Smooth muscle cell of bladder (primary cell): Measurements from ENCODE around the gene GSTO2. TPM values are rescaled to one million over a fixed set of nuclear protein-coding genes. Genes with fewer than 3 reads are reported as not detected.

Experiments
- total RNA-seq: library from RNA; depleted of rRNA; stranded (reverse); fragments of >200 nt; gene quantifications from 2 replicates; pipeline ENCODE4 v1.2.3, GENCODE V29; 2014

GSTO2 gene
- total RNA-seq = 2.0 and 3.3 TPM in 2 replicates

DNA sequence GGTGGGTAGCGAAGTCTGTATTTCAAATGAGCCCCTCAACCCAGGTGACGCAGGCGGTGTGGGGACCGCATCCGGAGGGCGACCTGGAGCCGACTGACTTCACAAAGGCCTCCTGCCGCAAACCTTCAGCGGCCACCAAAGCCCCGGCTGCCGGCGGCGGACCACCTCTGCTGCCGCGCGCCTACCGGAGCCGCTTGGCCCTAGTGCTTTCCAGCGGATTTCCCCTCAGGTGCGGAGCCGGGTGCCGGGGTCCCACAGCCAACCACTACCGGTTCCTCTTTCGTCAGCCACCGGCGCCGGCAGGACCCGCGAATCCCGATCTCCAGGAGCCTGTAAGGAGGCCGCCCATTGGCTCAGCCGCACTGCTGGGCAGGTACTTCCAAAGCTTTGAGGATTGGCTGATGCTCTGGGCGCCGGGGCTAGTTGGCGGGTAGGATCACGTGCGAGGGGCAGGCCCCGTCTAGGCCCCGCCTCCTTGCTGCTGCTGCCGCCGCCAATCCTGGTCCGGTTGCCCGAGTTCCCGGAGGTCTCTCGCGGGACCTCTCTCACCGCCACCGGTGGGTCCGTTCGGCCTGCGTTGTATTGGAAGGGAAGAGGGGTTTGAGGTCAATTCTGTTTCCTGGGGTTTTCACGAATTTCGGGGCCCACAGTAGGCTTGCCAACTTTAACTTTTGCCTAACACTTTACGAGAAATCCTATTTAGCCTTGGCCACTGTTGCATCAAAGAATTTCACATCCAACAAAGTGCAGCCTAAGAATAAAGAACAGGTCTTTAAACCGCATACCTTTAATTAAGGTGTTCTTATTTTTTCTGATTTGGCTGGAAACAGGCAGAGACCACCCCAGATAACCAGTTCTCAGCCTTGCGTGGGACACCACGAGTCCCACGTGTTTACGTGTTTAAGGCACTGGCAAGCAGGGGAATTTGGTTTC is at the start of gene GSTO2:
Gene GSTO2, plus strand, starts transcription at position 472 of the 933 bp plus-strand sequence. CDS start 5,732 bp downstream, outside the sequence.

GRCh38 chr10:104231784-104232612 is 37.0 kb upstream of the GSTO2 start, which contains the start of gene CFAP43:
Gene CFAP43 (minus strand): TSS chr10:104232364. CDS start chr10:104232246, 118 bp downstream.

DNA sequence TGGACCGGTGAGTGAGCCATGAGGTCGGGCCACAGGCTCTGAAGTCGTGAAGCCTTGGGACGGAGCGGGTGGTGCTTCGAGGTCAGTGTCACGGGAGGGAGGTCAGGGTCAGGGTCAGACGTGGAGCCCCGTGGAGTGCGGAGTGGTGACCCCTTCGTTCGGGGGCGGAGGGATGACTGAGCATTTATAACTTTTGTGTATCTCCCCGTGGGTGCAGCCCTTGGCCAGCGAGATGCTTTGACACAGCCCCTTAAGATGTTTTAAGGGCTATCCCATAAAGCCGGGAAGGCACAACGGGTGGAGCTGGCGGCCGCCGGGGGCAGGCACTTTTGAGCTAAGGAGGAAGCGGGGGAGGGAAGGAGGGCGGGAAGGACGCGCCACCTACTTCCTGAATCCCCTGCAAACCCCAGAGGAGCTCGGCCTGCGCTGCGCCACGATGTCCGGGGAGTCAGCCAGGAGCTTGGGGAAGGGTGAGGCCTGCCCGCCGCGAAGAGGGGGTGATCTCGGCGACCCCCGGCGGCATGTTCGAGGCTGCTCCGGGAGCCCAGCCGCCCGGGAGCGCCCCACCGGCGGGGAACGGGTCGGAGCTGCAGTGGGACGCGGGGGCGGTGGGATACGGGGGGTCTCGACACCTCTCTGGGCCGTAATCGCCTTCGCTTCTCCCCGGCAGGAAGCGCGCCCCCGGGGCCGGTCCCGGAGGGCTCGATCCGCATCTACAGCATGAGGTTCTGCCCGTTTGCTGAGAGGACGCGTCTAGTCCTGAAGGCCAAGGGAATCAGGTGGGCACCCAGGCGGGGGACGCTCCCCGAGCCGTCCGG is 14.3 kb upstream of the GSTO2 start, which contains the start of gene GSTO1:
Gene GSTO1, plus strand, starts transcription at position 400 of the 818 bp plus-strand sequence. Its CDS starts 37 bp downstream, at position 437.

DNA sequence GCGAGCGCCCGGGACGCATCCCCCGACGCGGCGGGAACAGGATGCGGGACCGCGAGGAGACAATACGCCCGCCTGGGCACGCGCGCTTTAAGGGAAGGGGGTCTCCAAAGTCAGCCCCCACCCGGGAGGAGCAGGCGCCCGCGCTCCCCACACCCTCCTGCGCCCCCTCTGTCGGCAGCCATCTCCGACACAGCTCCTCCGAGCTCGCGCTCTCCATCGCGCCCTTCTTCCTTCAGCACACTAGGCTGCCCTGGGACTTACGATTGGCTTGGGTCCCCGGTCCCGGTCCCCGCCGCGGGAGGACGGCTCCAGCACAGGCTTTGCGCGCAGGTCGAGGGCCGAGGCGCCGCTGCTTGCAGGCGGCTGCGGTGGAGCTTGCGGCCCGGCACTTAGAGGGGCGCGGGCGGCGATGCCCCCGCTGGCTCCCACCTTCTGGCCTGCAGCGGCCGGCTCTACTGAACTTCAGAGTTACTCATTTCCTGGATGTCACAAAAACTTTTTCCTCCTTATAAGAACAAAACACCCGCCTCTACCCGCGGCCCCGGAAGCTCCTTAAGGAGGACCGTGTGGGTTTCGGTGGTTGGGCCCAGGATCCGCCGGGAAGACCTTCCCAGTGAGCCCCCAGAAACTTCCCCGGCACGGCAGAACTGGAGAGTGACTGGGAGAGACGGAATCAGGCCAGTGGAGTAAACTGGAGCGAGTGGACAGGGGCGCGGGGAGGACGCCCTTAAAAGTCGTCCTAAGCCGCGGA is 69.2 kb downstream of the GSTO2 start, which contains the start of gene ITPRIP:
Gene ITPRIP, minus strand, starts transcription at position 481 of the 751 bp plus-strand sequence. CDS start 22,414 bp downstream, outside the sequence.

DNA sequence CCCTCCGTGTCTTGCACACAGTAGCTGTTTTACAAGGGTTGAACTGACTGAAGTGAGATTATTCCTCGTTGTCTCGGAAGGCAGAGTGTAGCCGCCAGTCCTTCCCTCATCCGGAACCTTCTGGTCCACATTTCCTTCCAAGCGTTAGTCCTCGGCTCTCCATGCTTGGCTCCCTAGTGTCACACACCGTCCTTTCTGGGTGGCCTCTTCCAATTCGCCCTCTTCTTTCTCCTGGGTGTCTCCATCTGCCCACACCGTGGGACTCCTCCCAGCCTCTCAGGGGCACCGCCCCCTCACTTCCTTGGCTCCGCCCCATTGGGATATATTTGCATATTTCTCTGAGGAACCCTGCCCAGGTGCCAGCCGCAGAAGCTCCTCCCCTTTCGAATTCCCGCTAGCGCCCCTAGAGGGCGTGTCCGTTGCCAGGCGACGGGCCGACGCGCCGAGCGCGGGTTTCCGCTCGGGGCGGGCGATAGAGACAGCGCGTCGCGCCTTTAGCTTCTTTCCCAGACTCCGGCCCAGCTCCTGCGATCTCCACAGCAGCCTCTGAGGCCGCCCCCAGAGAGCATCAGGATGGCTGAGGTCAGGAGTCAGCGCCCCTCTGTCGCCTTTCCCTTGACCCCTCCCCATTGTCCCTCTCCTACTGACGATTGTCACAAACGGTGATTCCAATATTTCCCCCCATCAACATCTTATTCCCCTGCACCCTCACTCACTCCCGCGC is 84.5 kb downstream of the GSTO2 start, which contains the start of gene CFAP58:
Gene CFAP58, plus strand, starts transcription at position 509 of the 724 bp plus-strand sequence. Its CDS starts 65 bp downstream, at position 574.

Other genes with a start within 250 kb of the GSTO2 start
- 0.43 and 0.74 TPM in 2 replicates for gene COL17A1, start 183.3 kb upstream of the GSTO2 start, total RNA-seq
- 4.8 and 6.1 TPM in 2 replicates for gene SFR1, start 147.0 kb upstream of the GSTO2 start, total RNA-seq
- gene CFAP43, start 36.8 kb upstream of the GSTO2 start, total RNA-seq = 0.09 and 0.14 TPM in 2 replicates
- gene GSTO1, start 14.3 kb upstream of the GSTO2 start, total RNA-seq = 186 and 212 TPM in 2 replicates
- 9.6 and 10.7 TPM in 2 replicates for gene ITPRIP, start 69.3 kb downstream of the GSTO2 start, total RNA-seq
- gene CFAP58, start 84.6 kb downstream of the GSTO2 start, total RNA-seq = 0.92 and 1.3 TPM in 2 replicates